ENCODE results near the gene VSIG10L.

Gene VSIG10L

GRCh38 chr19:51294977-51295375, 47.0 kb downstream of the VSIG10L start:
- ATAC-seq (ENCODE audit: insufficient read depth, low read depth) = no peak
- no peak overlapping the region for H3K9ac ChIP-seq (ENCODE audit: low read depth, low read length)
- no peak overlapping the region for H3K4me2 ChIP-seq (ENCODE audit: insufficient read depth, low read length)
- no peak overlapping the region for H2AFZ ChIP-seq (ENCODE audit: low read depth, low read length)
- H3K4me3 ChIP-seq (ENCODE audit: low read depth in 1 of 2, low read length in 2 of 2) = no peak overlapping the region
- H3K36me3 ChIP-seq (ENCODE audit: insufficient read depth, low read length) = no peaks in the 10 kb centered on the region
- no peaks in the 10 kb centered on the region for H3K27me3 ChIP-seq (ENCODE audit: insufficient read depth, low read length, poor library complexity)
- no peaks in the 10 kb centered on the region for H3K79me2 ChIP-seq (ENCODE audit: insufficient read depth, low read length)
- H4K20me1 ChIP-seq (ENCODE audit: insufficient read depth, low read length) = no peaks in the 10 kb centered on the region
- no peaks in the 10 kb centered on the region for H3K9me3 ChIP-seq (ENCODE audit: insufficient read depth, low read length, severe bottlenecking)
- TF ChIP-seq EZH2 (IDR thresholded peaks at IDR 0.05; ENCODE audit: borderline replicate concordance, low read depth, low read length, severe bottlenecking) (no peak), CTCF (IDR thresholded peaks at IDR 0.05; ENCODE audit: borderline replicate concordance, extremely low read depth, low read length, poor library complexity, severe bottlenecking) (no peak)
- H3K4me1 ChIP-seq (ENCODE audit: insufficient read depth, low read length) = no peaks in the 10 kb centered on the region
- H3K27ac ChIP-seq (ENCODE audit: low read length) = no peak overlapping the region
- no peak for DNase-seq

- H3K9ac ChIP-seq (ENCODE audit: low read depth, low read length) = no peak overlapping the region
- no peak overlapping the region for H2AFZ ChIP-seq (ENCODE audit: low read depth, low read length)
- ATAC-seq (ENCODE audit: insufficient read depth, low read depth) (no peak), DNase-seq (no peak)
- H3K4me2 ChIP-seq (ENCODE audit: insufficient read depth, low read length) = no peak overlapping the region
- no peaks in the 10 kb centered on the region for H3K4me1 ChIP-seq (ENCODE audit: insufficient read depth, low read length)
- H3K9me3 ChIP-seq (ENCODE audit: insufficient read depth, low read length, severe bottlenecking) = no peaks in the 10 kb centered on the region
- H3K36me3 ChIP-seq (ENCODE audit: insufficient read depth, low read length) = no peaks in the 10 kb centered on the region
- H4K20me1 ChIP-seq (ENCODE audit: insufficient read depth, low read length) = no peaks in the 10 kb centered on the region
- TF ChIP-seq CTCF (IDR thresholded peaks at IDR 0.05; ENCODE audit: borderline replicate concordance, extremely low read depth, low read length, poor library complexity, severe bottlenecking) = no peak
- no peak for TF ChIP-seq EZH2 (IDR thresholded peaks at IDR 0.05; ENCODE audit: borderline replicate concordance, low read depth, low read length, severe bottlenecking)
- H3K27me3 ChIP-seq (ENCODE audit: insufficient read depth, low read length, poor library complexity) = no peaks in the 10 kb centered on the region
- H3K4me3 ChIP-seq (ENCODE audit: low read depth in 1 of 2, low read length in 2 of 2) = no peak overlapping the region
- no peaks in the 10 kb centered on the region for H3K79me2 ChIP-seq (ENCODE audit: insufficient read depth, low read length)
- no peak overlapping the region for H3K27ac ChIP-seq (ENCODE audit: low read length)
Observed at GRCh38 chr19:51294211-51294976, 47.5 kb downstream of the VSIG10L start.

- no peaks in the 10 kb centered on the region for H3K27me3 ChIP-seq (ENCODE audit: insufficient read depth, low read length, poor library complexity)
- no peaks in the 10 kb centered on the region for H3K79me2 ChIP-seq (ENCODE audit: insufficient read depth, low read length)
- TF ChIP-seq EZH2 (IDR thresholded peaks at IDR 0.05; ENCODE audit: borderline replicate concordance, low read depth, low read length, severe bottlenecking) (no peak), CTCF (IDR thresholded peaks at IDR 0.05; ENCODE audit: borderline replicate concordance, extremely low read depth, low read length, poor library complexity, severe bottlenecking) (no peak)
- H3K27ac ChIP-seq (ENCODE audit: low read length) = no peak overlapping the region
- no peak overlapping the region for H3K4me3 ChIP-seq (ENCODE audit: low read depth in 1 of 2, low read length in 2 of 2)
- ATAC-seq (ENCODE audit: insufficient read depth, low read depth) = no peak
- H3K36me3 ChIP-seq (ENCODE audit: insufficient read depth, low read length) = no peaks in the 10 kb centered on the region
- no peak for DNase-seq
- H4K20me1 ChIP-seq (ENCODE audit: insufficient read depth, low read length) = no peaks in the 10 kb centered on the region
- H3K9ac ChIP-seq (ENCODE audit: low read depth, low read length) = no peak overlapping the region
- H3K9me3 ChIP-seq (ENCODE audit: insufficient read depth, low read length, severe bottlenecking) = no peaks in the 10 kb centered on the region
- H3K4me1 ChIP-seq (ENCODE audit: insufficient read depth, low read length) = no peaks in the 10 kb centered on the region
- H3K4me2 ChIP-seq (ENCODE audit: insufficient read depth, low read length) = no peak overlapping the region
- H2AFZ ChIP-seq (ENCODE audit: low read depth, low read length) = no peak overlapping the region
Observed at GRCh38 chr19:51293571-51294210, 48.2 kb downstream of the VSIG10L start.

Measured in DND-41 (cell line).